Measurements from ENCODE around the gene OLFM3. TPM values are rescaled to one million over a fixed set of nuclear protein-coding genes. Genes with fewer than 3 reads are reported as not detected.
A peak's percentile ranks its signal among the peaks of the same experiment; 100 is the strongest.

Gene OLFM3
- total RNA-seq, 1 experiment from 2014 or later = not detected

- Histone ChIP-seq H3K27me3 (replicated peaks; ENCODE audit: control insufficient read depth, insufficient read depth, low read length) (no peaks in the 10 kb centered on the region), H3K4me1 (no peaks in the 10 kb centered on the region), H3K4me3 (ENCODE audit: low read depth, low read length) (no peak overlapping the region), H3K36me3 (ENCODE audit: control insufficient read depth, insufficient read depth, low read length) (no peaks in the 10 kb centered on the region), H3K9me3 (no peaks in the 10 kb centered on the region)
- Mint-ChIP-seq H3K27me3 (ENCODE audit: insufficient read depth, unreplicated experiment) (no peaks in the 10 kb centered on the region), H3K4me3 (ENCODE audit: unreplicated experiment) (no peak overlapping the region), H3K27ac (ENCODE audit: unreplicated experiment) (no peak overlapping the region), H3K4me1 (ENCODE audit: low read depth, unreplicated experiment) (peaks cover 6% of the 10 kb centered on the region), H3K9me3 (ENCODE audit: unreplicated experiment) (no peaks in the 10 kb centered on the region), H3K36me3 (ENCODE audit: insufficient read depth, unreplicated experiment) (no peaks in the 10 kb centered on the region)
- no peak for DNase-seq
- ChIA-PET CTCF (no interaction called here), POLR2A (no interaction called here)
- no peak for TF ChIP-seq CTCF (IDR thresholded peaks at IDR 0.05; ENCODE audit: insufficient read depth in 1 of 2, low read depth in 1 of 2, low read length in 1 of 2, severe bottlenecking in 1 of 2, unreplicated experiment in 1 of 2)
- no TSS peak for BruUV-seq (replicated peaks)
- intact Hi-C loops (cut with micrococcal nuclease; ENCODE audit: unreplicated experiment) = no loop called here
These were observed 199.0 kb downstream of the OLFM3 start for GRCh38 chr1:101797722-101798121.

GRCh38 chr1:101781201-101781831, 215.4 kb downstream of the OLFM3 start:
- Histone ChIP-seq H3K27me3 (replicated peaks; ENCODE audit: control insufficient read depth, insufficient read depth, low read length) (no peaks in the 10 kb centered on the region), H3K36me3 (ENCODE audit: control insufficient read depth, insufficient read depth, low read length) (no peaks in the 10 kb centered on the region), H3K4me1 (no peaks in the 10 kb centered on the region), H3K4me3 (ENCODE audit: low read depth, low read length) (no peak overlapping the region), H3K9me3 (no peaks in the 10 kb centered on the region)
- BruUV-seq (replicated peaks) = no TSS peak
- TF ChIP-seq CTCF (IDR thresholded peaks at IDR 0.05; ENCODE audit: insufficient read depth in 1 of 2, low read depth in 1 of 2, low read length in 1 of 2, severe bottlenecking in 1 of 2, unreplicated experiment in 1 of 2) = no peak
- H3K4me1 Mint-ChIP-seq (ENCODE audit: low read depth, unreplicated experiment) = no peaks in the 10 kb centered on the region
- ChIA-PET CTCF (no interaction called here), POLR2A (no interaction called here)
- H3K9me3 Mint-ChIP-seq (ENCODE audit: unreplicated experiment) = no peaks in the 10 kb centered on the region
- no peak overlapping the region for H3K4me3 Mint-ChIP-seq (ENCODE audit: unreplicated experiment)
- peaks cover 4% of the 10 kb centered on the region for H3K27me3 Mint-ChIP-seq (ENCODE audit: insufficient read depth, unreplicated experiment)
- no peak overlapping the region for H3K27ac Mint-ChIP-seq (ENCODE audit: unreplicated experiment)
- DNase-seq = no peak
- no peaks in the 10 kb centered on the region for H3K36me3 Mint-ChIP-seq (ENCODE audit: insufficient read depth, unreplicated experiment)
- intact Hi-C loops (cut with micrococcal nuclease; ENCODE audit: unreplicated experiment) = no loop called here

GRCh38 chr1:101769520-101769919, 227.2 kb downstream of the OLFM3 start:
- intact Hi-C loops (cut with micrococcal nuclease; ENCODE audit: unreplicated experiment) = loop anchor here (1.0 kb wide), 1 partner anchor 422 kb away; no protein-coding TSS in a partner anchor
- Histone ChIP-seq H3K36me3 (ENCODE audit: control insufficient read depth, insufficient read depth, low read length) (no peaks in the 10 kb centered on the region), H3K9me3 (no peaks in the 10 kb centered on the region), H3K4me1 (no peaks in the 10 kb centered on the region), H3K4me3 (ENCODE audit: low read depth, low read length) (no peak overlapping the region), H3K27me3 (replicated peaks; ENCODE audit: control insufficient read depth, insufficient read depth, low read length) (no peaks in the 10 kb centered on the region)
- TF ChIP-seq CTCF (IDR thresholded peaks at IDR 0.05; ENCODE audit: insufficient read depth in 1 of 2, low read depth in 1 of 2, low read length in 1 of 2, severe bottlenecking in 1 of 2, unreplicated experiment in 1 of 2) = peak; percentile 29 to 30
- Mint-ChIP-seq H3K4me3 (ENCODE audit: unreplicated experiment) (no peak overlapping the region), H3K9me3 (ENCODE audit: unreplicated experiment) (no peaks in the 10 kb centered on the region), H3K36me3 (ENCODE audit: insufficient read depth, unreplicated experiment) (no peaks in the 10 kb centered on the region), H3K27me3 (ENCODE audit: insufficient read depth, unreplicated experiment) (no peaks in the 10 kb centered on the region), H3K27ac (ENCODE audit: unreplicated experiment) (no peak overlapping the region), H3K4me1 (ENCODE audit: low read depth, unreplicated experiment) (no peaks in the 10 kb centered on the region)
- ChIA-PET POLR2A (no interaction called here), CTCF (no interaction called here)
- DNase-seq = peak in 1 of 2 experiments; percentile 6
- no TSS peak for BruUV-seq (replicated peaks)
